H1 (cell line): ENCODE data around the gene LPCAT1. TPM values are rescaled to one million over a fixed set of nuclear protein-coding genes. Genes with fewer than 3 reads are reported as not detected.

Experiments used
- CTCF ChIA-PET: fragments of 300-600 bp; sonication (Branson Sonifier 250); formaldehyde crosslinking; loops from one replicate; lab custom pipeline; 2021; ENCODE audit not compliant: partially characterized antibody; lab: Charles Lee
- POLR2A ChIA-PET: fragments of 300-600 bp; sonication (Branson Sonifier 250); formaldehyde crosslinking; loops from one replicate; lab custom pipeline; 2021; ENCODE audit warnings: inconsistent platforms; ENCODE audit not compliant: partially characterized antibody; lab: Charles Lee
- DNase-seq, 2 experiments: peaks; one replicate each; pipeline versions ENCODE4 v3.0.0 to v3.0.0-alpha.2; 2010 to 2022; ENCODE audit warnings: low spot score in 2 of 2, low read depth in 1 of 2, mixed read lengths in 1 of 2
- FAIRE-seq: peaks from 2 replicates; lab custom pipeline; 2011; peaks lifted over from hg19 to GRCh38; lab: Jason Lieb, UNC
- H2AFZ ChIP-seq: 2 replicates; pipeline ENCODE4 v1.8.1; 2012; ENCODE audit warnings: low read length, inconsistent platforms
- H2AK5ac ChIP-seq: 2 replicates; pipeline ENCODE4 v1.6.1; 2013; ENCODE audit warnings: low read depth, low read length
- H2BK120ac ChIP-seq: replicated peaks from 2 replicates; pipeline ENCODE3; 2013; ENCODE audit warnings: low read depth, low read length, inconsistent platforms
- H2BK12ac ChIP-seq: 2 replicates; pipeline ENCODE4 v1.6.1; 2013; ENCODE audit warnings: low read depth, low read length
- H2BK15ac ChIP-seq: 2 replicates; pipeline ENCODE4 v1.6.1; 2013; ENCODE audit warnings: low read length
- H2BK20ac ChIP-seq: 2 replicates; pipeline ENCODE4 v1.6.1; 2013; ENCODE audit warnings: low read length
- H2BK5ac ChIP-seq: 2 replicates; pipeline ENCODE4 v1.6.1; 2013; ENCODE audit warnings: low read depth, low read length
- H3K14ac ChIP-seq: 2 replicates; pipeline ENCODE4 v1.6.1; 2013; ENCODE audit warnings: inconsistent platforms; ENCODE audit not compliant: insufficient read length
- H3K18ac ChIP-seq: 2 replicates; pipeline ENCODE4 v1.6.1; 2013; ENCODE audit warnings: low read length; ENCODE audit errors: extremely low read depth
- H3K23ac ChIP-seq: 2 replicates; pipeline ENCODE4 v1.6.1; 2013; ENCODE audit warnings: inconsistent platforms; ENCODE audit not compliant: insufficient read length
- H3K23me2 ChIP-seq: 2 replicates; pipeline ENCODE4 v1.6.1; 2013; ENCODE audit warnings: low read depth, low read length
- H3K27ac ChIP-seq: 2 replicates; pipeline ENCODE4 v1.6.1; 2011; ENCODE audit warnings: low read depth, low read length, inconsistent platforms
- H3K27me3 ChIP-seq, 4 experiments: replicated peaks in 1 of 4; 1 replicate in 1 of 4; 2 replicates in 3 of 4; pipeline versions ENCODE4 v1.6.1 to v1.8.1; 2011 to 2013; ENCODE audit warnings: low read length in 3 of 4, mild to moderate bottlenecking in 3 of 4, inconsistent platforms in 2 of 4, mixed read lengths in 2 of 4, moderate library complexity in 1 of 4; ENCODE audit not compliant: control insufficient read depth in 3 of 4, insufficient read depth in 3 of 4; ENCODE audit errors: extremely low read depth in 1 of 4
- H3K36me3 ChIP-seq, 4 experiments: 2 replicates each; pipeline versions ENCODE4 v1.6.1 to v1.8.1; 2011 to 2013; ENCODE audit warnings: mild to moderate bottlenecking in 4 of 4, low read length in 3 of 4, moderate library complexity in 2 of 4, control low read depth in 1 of 4, inconsistent platforms in 1 of 4; ENCODE audit not compliant: insufficient read depth in 4 of 4, control insufficient read depth in 2 of 4
- H3K4ac ChIP-seq: replicated peaks from 2 replicates; pipeline ENCODE3; 2013; ENCODE audit warnings: low read length, low read depth, mixed read lengths, inconsistent platforms; ENCODE audit not compliant: insufficient read length
- H3K4me1 ChIP-seq, 4 experiments: replicated peaks in 1 of 4; 1 replicate in 1 of 4; 2 replicates in 3 of 4; pipeline versions ENCODE4 v1.6.1 to v1.8.1; 2011 to 2013; ENCODE audit warnings: low read length in 3 of 4, inconsistent platforms in 2 of 4, mixed read lengths in 1 of 4; ENCODE audit not compliant: insufficient read depth in 4 of 4, control insufficient read depth in 3 of 4
- H3K4me2 ChIP-seq, 2 experiments: 2 replicates each; pipeline versions ENCODE4 v1.6.1 to v1.8.1; 2011 to 2013; ENCODE audit warnings: low read depth in 2 of 2, low read length in 2 of 2, control low read depth in 1 of 2, inconsistent platforms in 1 of 2, mild to moderate bottlenecking in 1 of 2; ENCODE audit not compliant: insufficient read depth in 1 of 2
- H3K4me3 ChIP-seq, 4 experiments: fragments of 200-600, 300-600 bp in 1 of 4; sonication (generic), shearing (Covaris generic), sonication (Bioruptor Twin) in 1 of 4; 2 replicates each; pipeline versions ENCODE4 v1.5.1 to v1.8.1; 2011 to 2016; ENCODE audit warnings: low read length in 4 of 4, low read depth in 3 of 4, control low read depth in 2 of 4, inconsistent platforms in 2 of 4, mild to moderate bottlenecking in 2 of 4, mixed read lengths in 1 of 4, moderate library complexity in 1 of 4; ENCODE audit not compliant: insufficient read depth in 2 of 4; ENCODE audit errors: extremely low read depth in 1 of 4
- H3K56ac ChIP-seq: replicated peaks from 2 replicates; pipeline ENCODE3; 2013; ENCODE audit warnings: low read depth, mild to moderate bottlenecking, mixed read lengths, low read length, inconsistent platforms; ENCODE audit not compliant: insufficient read length
- H3K79me1 ChIP-seq: 2 replicates; pipeline ENCODE4 v1.6.1; 2013; ENCODE audit warnings: low read depth, low read length, control low read depth
- H3K79me2 ChIP-seq, 2 experiments: 2 replicates each; pipeline versions ENCODE4 v1.6.1 to v1.8.1; 2012 to 2013; ENCODE audit warnings: low read length in 2 of 2, mild to moderate bottlenecking in 2 of 2, inconsistent platforms in 1 of 2; ENCODE audit not compliant: insufficient read depth in 2 of 2, control insufficient read depth in 1 of 2
- H3K9ac ChIP-seq, 4 experiments: replicated peaks in 1 of 4; 1 replicate in 1 of 4; 2 replicates in 3 of 4; pipeline versions ENCODE4 v1.6.1 to v1.8.1; 2011 to 2013; ENCODE audit warnings: low read depth in 3 of 4, low read length in 3 of 4, control low read depth in 2 of 4, mild to moderate bottlenecking in 2 of 4, moderate library complexity in 2 of 4, inconsistent platforms in 1 of 4; ENCODE audit errors: extremely low read depth in 1 of 4
- H3K9me3 ChIP-seq, 2 experiments: 2 replicates each; pipeline versions ENCODE4 v1.6.1 to v1.8.1; 2012 to 2013; ENCODE audit warnings: mild to moderate bottlenecking in 2 of 2, moderate library complexity in 2 of 2, control low read depth in 1 of 2, inconsistent platforms in 1 of 2, low read depth in 1 of 2, low read length in 1 of 2, mixed read lengths in 1 of 2; ENCODE audit not compliant: insufficient read depth in 2 of 2
- H4K20me1 ChIP-seq, 2 experiments: replicated peaks in 1 of 2; 2 replicates each; pipeline versions ENCODE3 to v1.8.1; 2011 to 2013; ENCODE audit warnings: inconsistent platforms in 2 of 2, low read length in 2 of 2, mild to moderate bottlenecking in 1 of 2; ENCODE audit not compliant: insufficient read depth in 2 of 2, control insufficient read depth in 1 of 2
- H4K5ac ChIP-seq: 2 replicates; pipeline ENCODE4 v1.6.1; 2013; ENCODE audit warnings: low read length, low read depth, mixed read lengths, inconsistent platforms; ENCODE audit not compliant: insufficient read length
- H4K8ac ChIP-seq: 2 replicates; pipeline ENCODE4 v1.8.0; 2013; ENCODE audit warnings: mild to moderate bottlenecking, moderate library complexity, low read length, inconsistent platforms; ENCODE audit not compliant: insufficient read depth; ENCODE audit errors: extremely low read depth
- H4K91ac ChIP-seq: replicated peaks from 2 replicates; pipeline ENCODE3; 2013; ENCODE audit warnings: low read length, mixed read lengths, inconsistent platforms; ENCODE audit not compliant: insufficient read length
- CEBPB ChIP-seq: IDR thresholded peaks from 2 replicates; pipeline ENCODE4 v1.6.1; 2012; ENCODE audit warnings: low read depth, low read length
- CHD2 ChIP-seq: IDR thresholded peaks from 2 replicates; pipeline ENCODE4 v1.6.1; 2012; ENCODE audit warnings: low read length, improper control_type of control experiment
- EGR1 ChIP-seq: IDR thresholded peaks from 2 replicates; pipeline ENCODE4 v1.6.1; 2011; ENCODE audit warnings: low read depth, low read length, borderline replicate concordance
- EZH2 ChIP-seq: fragments of 200-600 bp; sonication (generic); IDR thresholded peaks from 2 replicates; pipeline ENCODE4 v1.7.1; 2012; ENCODE audit warnings: low read depth, mild to moderate bottlenecking, moderate library complexity, low read length, inconsistent platforms; ENCODE audit not compliant: severe bottlenecking
- GTF2F1 ChIP-seq: IDR thresholded peaks from 2 replicates; pipeline ENCODE4 v1.6.1; 2012; ENCODE audit warnings: low read depth, low read length, improper control_type of control experiment, borderline replicate concordance
- SUZ12 ChIP-seq: fragments of 200-600 bp; sonication (generic); IDR thresholded peaks from 2 replicates; pipeline ENCODE4 v1.6.1; 2012; ENCODE audit warnings: mild to moderate bottlenecking, inconsistent platforms, low read length, moderate library complexity, mixed read lengths
- TAF7 ChIP-seq: optimal IDR thresholded peaks from 2 replicates; pipeline ENCODE3; 2011; ENCODE audit warnings: low read depth, mild to moderate bottlenecking, inconsistent platforms, low read length, moderate library complexity, borderline replicate concordance
- WGBS, 2 experiments: shearing (Covaris generic) in 1 of 2; methylation state at CpG; one replicate each; pipeline versions ENCODE4 v1.1.6 to v1.1.7; 2013 to 2015; ENCODE audit warnings: low lambda C conversion rate in 2 of 2, mixed read lengths in 2 of 2, inconsistent platforms in 1 of 2, low coverage in 1 of 2, missing lambda C conversion rate in 1 of 2; ENCODE audit not compliant: insufficient replicate concordance in 2 of 2, insufficient coverage in 1 of 2, insufficient read length in 1 of 2; ENCODE audit errors: extremely low coverage in 1 of 2, missing lambda C conversion rate in 1 of 2; 5-methylcytosine and 5-hydroxymethylcytosine counted together
- polyA plus RNA-seq, 7 experiments: library from polyadenylated mRNA; depleted of rRNA in 3 of 7; stranded (reverse) in 5 of 7; unstranded in 2 of 7; fragments of >200 nt in 5 of 7; fragments of 200-250 nt in 2 of 7; gene quantifications; 1 replicate in 5 of 7; 2 replicates in 1 of 7; 4 replicates in 1 of 7; pipeline versions ENCODE4 v1.2.1 to v1.2.3, GENCODE V29; 2011 to 2013; ENCODE audit warnings: missing spikeins in 2 of 7, mixed read lengths in 2 of 7
- total RNA-seq: library from RNA; stranded (reverse); fragmentation: NEBNext Ultra II Directional; extraction: Animal tissue kit (Norgen Biotek cat#: 25700); gene quantifications from 2 replicates; pipeline ENCODE4 v1.2.1, GENCODE V29; 2021

Gene LPCAT1
- total and polyA plus RNA-seq, 2 of the 8 experiments (the other 6 are each of a cell fraction or from before 2014, with no cell fraction given): 107 to 260 TPM

DNA sequence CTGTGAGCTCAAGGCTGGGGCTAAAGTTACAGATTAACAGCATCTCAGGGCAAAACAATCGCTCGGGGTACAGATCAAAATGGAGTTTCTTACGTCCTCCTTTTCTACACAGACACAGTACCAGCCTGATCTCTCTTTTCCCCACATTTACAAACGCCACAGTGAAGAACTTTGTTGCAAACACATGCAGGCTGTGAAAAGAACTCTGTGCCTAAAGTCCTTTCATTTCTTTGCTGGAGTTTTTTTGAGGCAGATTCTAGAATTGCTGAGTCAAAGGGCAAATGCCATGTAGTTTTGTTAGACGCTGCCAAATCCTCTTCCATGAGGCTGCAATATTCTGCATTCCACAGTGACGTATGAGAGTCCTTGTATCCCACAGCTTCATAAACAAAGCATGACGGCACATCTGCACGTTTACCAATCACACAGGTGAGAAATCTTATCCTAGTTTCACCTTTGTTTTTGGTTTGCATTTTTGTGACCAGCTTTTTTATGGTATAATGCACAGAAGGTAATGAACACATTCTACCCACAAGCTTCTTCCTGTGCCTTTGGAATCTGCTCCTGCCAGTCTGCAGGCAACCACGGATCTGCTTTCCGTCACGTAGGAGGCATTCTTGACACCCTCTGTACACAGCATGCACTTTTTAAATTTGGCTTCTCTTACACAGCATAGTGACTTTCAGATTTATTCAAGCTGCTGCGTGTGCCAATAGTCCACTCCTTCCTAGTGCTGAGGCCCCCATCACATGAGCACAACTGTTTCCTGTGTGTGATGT is 44.6 kb upstream of the LPCAT1 start:
- peaks cover 0 to 7% (median 0%) of the 10 kb centered on the region in 4 experiments; a peak in 1 of 7 replicates for H3K4me1 ChIP-seq
- H2BK120ac ChIP-seq: no peak overlapping the region
- no peak overlapping the region for H2AFZ ChIP-seq
- H2AK5ac ChIP-seq: no peak overlapping the region
- TF ChIP-seq GTF2F1: no peak
- no peak for TF ChIP-seq SUZ12
- no peak for TF ChIP-seq TAF7
- no peak for TF ChIP-seq EGR1
- TF ChIP-seq EZH2: no peak
- no peak for TF ChIP-seq CHD2
- TF ChIP-seq CEBPB: no peak
- TF ChIP-seq, all 59 proteins: peak for 0
- no peak overlapping the region for H3K4ac ChIP-seq
- no peak for FAIRE-seq
- H3K23ac ChIP-seq: no peak overlapping the region
- no peak overlapping the region for H2BK15ac ChIP-seq
- no peak overlapping the region for H3K56ac ChIP-seq
- no peak overlapping the region; the same call in 1 of the 2 replicates for H2BK5ac ChIP-seq
- no peak overlapping the region for H3K14ac ChIP-seq
- ChIA-PET POLR2A (interaction anchor here (0.6 kb wide), 1 partner anchor 30 kb away, joined by 3 read pairs; no protein-coding TSS in a partner anchor), CTCF (interaction anchor here (1.2 kb wide), 1 partner anchor 9 kb away, joined by 3 read pairs; no protein-coding TSS in a partner anchor)
- H3K27me3 ChIP-seq: no peaks in the 10 kb centered on the region
- no peak overlapping the region for H2BK12ac ChIP-seq
- no peak overlapping the region for H3K4me2 ChIP-seq
- 93% methylated on average over 12 of the region's 12 CpGs; no CpG with 5 or more reads in 1 of the 2 experiments for WGBS, 2 experiments
- H3K4me3 ChIP-seq: no peak overlapping the region
- H3K79me2 ChIP-seq: no peaks in the 10 kb centered on the region
- peaks cover 0 to 31% (median 13%) of the 10 kb centered on the region in 4 experiments; a peak in 6 of 8 replicates for H3K36me3 ChIP-seq
- no peak overlapping the region for H4K8ac ChIP-seq
- no peak overlapping the region for H4K91ac ChIP-seq
- no peak overlapping the region for H2BK20ac ChIP-seq
- no peak overlapping the region for H4K5ac ChIP-seq
- no peaks in the 10 kb centered on the region; the same call in 1 of the 2 replicates for H3K79me1 ChIP-seq
- H3K18ac ChIP-seq: no peak overlapping the region
- DNase-seq: no peak
- peaks cover 8 to 11% of the 10 kb centered on the region in 2 experiments; a peak in 2 of 4 replicates for H3K9me3 ChIP-seq
- H3K23me2 ChIP-seq: no peaks in the 10 kb centered on the region
- H3K9ac ChIP-seq: no peak overlapping the region
- H3K27ac ChIP-seq: no peak overlapping the region
- peaks cover 0 to 2% of the 10 kb centered on the region in 2 experiments for H4K20me1 ChIP-seq
